HepG2 (cell line): ENCODE data around the gene MYH10. TPM values are rescaled to one million over a fixed set of nuclear protein-coding genes. Genes with fewer than 3 reads are reported as not detected.

Experiments
- CREM ChIP-seq, 2 experiments: sonication (generic) in 1 of 2; formaldehyde crosslinking in 1 of 2; IDR thresholded peaks; 2 replicates each; pipeline versions ENCODE4 v1.4.0 to v1.6.1; 2016 to 2020; ENCODE audit warnings: antibody characterized with exemption in 1 of 2, mild to moderate bottlenecking in 1 of 2, missing genetic modification reagents in 1 of 2
- DDIT3 ChIP-seq: sonication (generic); formaldehyde crosslinking; IDR thresholded peaks from 2 replicates; pipeline ENCODE4 v1.4.0; 2020; ENCODE audit warnings: mild to moderate bottlenecking, missing genetic modification reagents
- ETV5 ChIP-seq: IDR thresholded peaks from 2 replicates; pipeline ENCODE4 v1.6.1; 2018; ENCODE audit warnings: missing biosample characterization, missing genetic modification reagents, inconsistent platforms, borderline replicate concordance
- HDAC1 ChIP-seq: sonication (generic); formaldehyde crosslinking; IDR thresholded peaks from 2 replicates; pipeline ENCODE4 v1.5.1; 2020; ENCODE audit warnings: mild to moderate bottlenecking, missing genetic modification reagents
- HDAC2 ChIP-seq: sonication (generic); formaldehyde crosslinking; IDR thresholded peaks from 2 replicates; pipeline ENCODE4 v1.4.0; 2020; ENCODE audit warnings: missing genetic modification reagents
- KDM4B ChIP-seq: sonication (generic); formaldehyde crosslinking; IDR thresholded peaks from 2 replicates; pipeline ENCODE4 v1.4.0; 2020; ENCODE audit warnings: missing genetic modification reagents
- KDM5B ChIP-seq: sonication (generic); formaldehyde crosslinking; IDR thresholded peaks from 2 replicates; pipeline ENCODE4 v1.4.0; 2020; ENCODE audit warnings: missing genetic modification reagents, mild to moderate bottlenecking, borderline replicate concordance
- MTA1 ChIP-seq: sonication (generic); formaldehyde crosslinking; IDR thresholded peaks from 2 replicates; pipeline ENCODE4 v1.4.0; 2020; ENCODE audit warnings: missing genetic modification reagents, mild to moderate bottlenecking, borderline replicate concordance
- NR2C2 ChIP-seq: sonication (generic); formaldehyde crosslinking; IDR thresholded peaks from 2 replicates; pipeline ENCODE4 v1.4.0; 2020; ENCODE audit warnings: missing genetic modification reagents, mild to moderate bottlenecking, moderate library complexity, borderline replicate concordance
- SOX6 ChIP-seq, 2 experiments: fragments of 450-650 bp in 1 of 2; sonication (generic) in 1 of 2; formaldehyde crosslinking in 1 of 2; IDR thresholded peaks; 2 replicates each; pipeline versions ENCODE4 v1.4.0 to v1.6.1; 2017 to 2020; ENCODE audit warnings: antibody characterized with exemption in 1 of 2, mild to moderate bottlenecking in 1 of 2, missing genetic modification reagents in 1 of 2
- ZNF253 ChIP-seq: sonication (generic); formaldehyde crosslinking; IDR thresholded peaks from 2 replicates; pipeline ENCODE4 v1.8.0; 2022; ENCODE audit warnings: mild to moderate bottlenecking, missing genetic modification reagents, borderline replicate concordance
- ZNF280D ChIP-seq: sonication (generic); formaldehyde crosslinking; IDR thresholded peaks from 2 replicates; pipeline ENCODE4 v1.5.1; 2020; ENCODE audit warnings: mild to moderate bottlenecking, missing genetic modification reagents
- ZNF331 ChIP-seq: sonication (generic); formaldehyde crosslinking; IDR thresholded peaks from 2 replicates; pipeline ENCODE4 v1.4.0; 2020; ENCODE audit warnings: missing genetic modification reagents
- ZNF512 ChIP-seq: sonication (generic); formaldehyde crosslinking; IDR thresholded peaks from 2 replicates; pipeline ENCODE4 v1.4.0; 2020; ENCODE audit warnings: mild to moderate bottlenecking, missing genetic modification reagents
- ZNF597 ChIP-seq: sonication (generic); formaldehyde crosslinking; IDR thresholded peaks from 2 replicates; pipeline ENCODE4 v1.5.0; 2020; ENCODE audit warnings: missing genetic modification reagents
- ZNF609 ChIP-seq: sonication (generic); formaldehyde crosslinking; IDR thresholded peaks from 2 replicates; pipeline ENCODE4 v1.4.0; 2020; ENCODE audit warnings: mild to moderate bottlenecking, missing genetic modification reagents, borderline replicate concordance
- ZNF670 ChIP-seq: sonication (generic); formaldehyde crosslinking; IDR thresholded peaks from 2 replicates; pipeline ENCODE4 v1.8.0; 2022; ENCODE audit warnings: mild to moderate bottlenecking, missing genetic modification reagents, borderline replicate concordance
- ZNF724P ChIP-seq: sonication (generic); formaldehyde crosslinking; IDR thresholded peaks from 2 replicates; pipeline ENCODE4 v1.8.0; 2022; ENCODE audit warnings: missing genetic modification reagents, borderline replicate concordance
- polyA plus RNA-seq, 8 experiments: library from polyadenylated mRNA; depleted of rRNA in 3 of 8; stranded (reverse) in 7 of 8; unstranded in 1 of 8; fragments of >200 nt; fragmentation: Illumina TruSeq in 4 of 8; extraction: Trizol in 4 of 8; gene quantifications; 2 replicates each; pipeline versions ENCODE4 v1.2.1 to v1.2.3, GENCODE V29; 2011 to 2016; ENCODE audit warnings: low read depth in 4 of 8, missing spikeins in 1 of 8, mixed read lengths in 1 of 8; ENCODE audit not compliant: insufficient read depth in 1 of 8
- total RNA-seq, 5 experiments: library from RNA; depleted of rRNA; stranded (reverse); fragments of >200 nt; fragmentation: Illumina TruSeq; extraction: Trizol; gene quantifications; 2 replicates each; pipeline ENCODE4 v1.2.3, GENCODE V29; 2016; ENCODE audit warnings: low read depth in 1 of 5

Gene MYH10
- total and polyA plus RNA-seq, 2 of the 13 experiments (the other 11 are each of a cell fraction or from before 2014, with no cell fraction given), result 43.4 to 68.6 TPM

- no peak for TF ChIP-seq SOX6 (IDR thresholded peaks at IDR 0.05)
- peak; percentile 94 for TF ChIP-seq SOX6 (CRISPR knock-in tag; IDR thresholded peaks at IDR 0.05)
- peak; percentile 52; the same call in 1 of the 2 replicates for TF ChIP-seq ZNF609 (CRISPR knock-in tag)
- peak; percentile 71; the same call in 1 of the 2 replicates for TF ChIP-seq CREM (IDR thresholded peaks at IDR 0.05)
- no peak for TF ChIP-seq CREM (CRISPR knock-in tag; IDR thresholded peaks at IDR 0.05)
- no peak for TF ChIP-seq ZNF253
- TF ChIP-seq ETV5 (CRISPR knock-in tag), result peak; percentile 70
- TF ChIP-seq HDAC1, result no peak
- TF ChIP-seq MTA1 (CRISPR knock-in tag), result no peak
- TF ChIP-seq NR2C2 (CRISPR knock-in tag), result no peak
- TF ChIP-seq ZNF280D (CRISPR knock-in tag), result no peak
- no peak for TF ChIP-seq ZNF670 (CRISPR knock-in tag)
- no peak for TF ChIP-seq KDM5B (CRISPR knock-in tag)
- no peak for TF ChIP-seq ZNF597 (CRISPR knock-in tag)
- peak; percentile 61 for TF ChIP-seq HDAC2 (CRISPR knock-in tag)
- no peak for TF ChIP-seq KDM4B (CRISPR knock-in tag)
- no peak for TF ChIP-seq ZNF512
- no peak for TF ChIP-seq ZNF724P (CRISPR knock-in tag)
- TF ChIP-seq DDIT3, result no peak
- TF ChIP-seq ZNF331, result 0 out of 2 replicates have a peak, but pooled peaks have one; percentile 39
These were observed 182.2 kb downstream of the MYH10 start (continued) for GRCh38 chr17:8448310-8448709.
